Neural cell (in vitro differentiated cells): Measurements from ENCODE around the gene HIVEP2. TPM values are rescaled to one million over a fixed set of nuclear protein-coding genes. Genes with fewer than 3 reads are reported as not detected.

Source experiments
- H2AFZ ChIP-seq: fragments of 200-600, 300-800 bp; sonication (generic), shearing (Covaris generic); 2 replicates; pipeline ENCODE4 v1.6.0; 2014; ENCODE audit warnings: low read depth, mild to moderate bottlenecking, antibody characterized with exemption, low read length, moderate library complexity
- H3F3A ChIP-seq: fragments of 200-600 bp; shearing (Covaris generic); 2 replicates; pipeline ENCODE4 v1.6.1; 2016; ENCODE audit warnings: mild to moderate bottlenecking, moderate library complexity, mixed read lengths, antibody characterized with exemption, low read length; ENCODE audit not compliant: insufficient read depth, poor library complexity, severe bottlenecking
- H3K27ac ChIP-seq: fragments of 200-600, 300-800 bp; sonication (generic), shearing (Covaris generic); 2 replicates; pipeline ENCODE4 v1.5.1; 2014; ENCODE audit warnings: mild to moderate bottlenecking, low read length, moderate library complexity
- H3K27me3 ChIP-seq: fragments of 300-800, 200-600 bp; sonication (generic), shearing (Covaris generic); 2 replicates; pipeline ENCODE4 v1.6.0; 2014; ENCODE audit warnings: mild to moderate bottlenecking, low read depth, low read length, moderate library complexity; ENCODE audit not compliant: insufficient read depth
- H3K36me3 ChIP-seq: fragments of 300-800, 200-600 bp; sonication (generic), shearing (Covaris generic); 2 replicates; pipeline ENCODE4 v1.5.1; 2014; ENCODE audit warnings: mild to moderate bottlenecking, antibody characterized with exemption, low read length, moderate library complexity; ENCODE audit not compliant: insufficient read depth
- H3K4me2 ChIP-seq: fragments of 300-800, 200-600 bp; sonication (generic), shearing (Covaris generic); 2 replicates; pipeline ENCODE4 v1.6.0; 2014; ENCODE audit warnings: mild to moderate bottlenecking, low read length
- H3K4me3 ChIP-seq: fragments of 300-800, 200-600 bp; sonication (generic), shearing (Covaris generic); 2 replicates; pipeline ENCODE4 v1.5.1; 2014; ENCODE audit warnings: mild to moderate bottlenecking, low read length, moderate library complexity
- H3K79me2 ChIP-seq: fragments of 200-600 bp; shearing (Covaris generic); replicated peaks from 2 replicates; pipeline ENCODE4 v1.6.0; 2014; ENCODE audit warnings: mild to moderate bottlenecking, low read length, moderate library complexity; ENCODE audit not compliant: insufficient read depth
- H3K9ac ChIP-seq: fragments of 300-800, 200-600 bp; sonication (generic), shearing (Covaris generic); 2 replicates; pipeline ENCODE4 v1.6.1; 2016; ENCODE audit warnings: mild to moderate bottlenecking, low read length, mixed read lengths
- H3K9me2 ChIP-seq: fragments of 200-600 bp; shearing (Covaris generic); 2 replicates; pipeline ENCODE4 v1.6.1; 2016; ENCODE audit warnings: mild to moderate bottlenecking, low read length, mixed read lengths; ENCODE audit not compliant: insufficient read depth
- H3K9me3 ChIP-seq: fragments of 200-600, 300-800 bp; sonication (generic), shearing (Covaris generic); 2 replicates; pipeline ENCODE4 v1.6.1; 2016; ENCODE audit warnings: mild to moderate bottlenecking, mixed run types, low read length, moderate library complexity, mixed read lengths
- H4K20me1 ChIP-seq: fragments of 200-600 bp; shearing (Covaris generic); 2 replicates; pipeline ENCODE4 v1.6.1; 2016; ENCODE audit warnings: mild to moderate bottlenecking, mixed run types; ENCODE audit not compliant: insufficient read depth
- CTCF ChIP-seq: fragments of 450-650 bp; IDR thresholded peaks from 2 replicates; pipeline ENCODE4 v1.5.1; 2014; ENCODE audit warnings: antibody characterized with exemption, mild to moderate bottlenecking, moderate library complexity; ENCODE audit not compliant: poor library complexity, severe bottlenecking
- EP300 ChIP-seq: fragments of 450-650 bp; conservative IDR thresholded peaks from 2 replicates; pipeline ENCODE4 v1.6.1; 2014; ENCODE audit warnings: antibody characterized with exemption, mild to moderate bottlenecking, moderate library complexity; ENCODE audit not compliant: poor library complexity, severe bottlenecking
- EZH2 ChIP-seq: fragments of 200-600, 300-800 bp; shearing (Covaris generic), sonication (generic); IDR thresholded peaks from 2 replicates; pipeline ENCODE4 v1.6.1; 2014; ENCODE audit warnings: antibody characterized with exemption, low read length, borderline replicate concordance, mild to moderate bottlenecking; ENCODE audit not compliant: insufficient read depth, poor library complexity, severe bottlenecking
- MXI1 ChIP-seq: fragments of 450-650 bp; conservative IDR thresholded peaks from 2 replicates; pipeline ENCODE4 v1.6.1; 2014; ENCODE audit warnings: antibody characterized with exemption, mild to moderate bottlenecking; ENCODE audit not compliant: poor library complexity, severe bottlenecking
- POLR2AphosphoS5 ChIP-seq: IDR thresholded peaks from 2 replicates; pipeline ENCODE4 v1.6.1; 2012
- RAD21 ChIP-seq: fragments of 450-650 bp; conservative IDR thresholded peaks from 2 replicates; pipeline ENCODE4 v1.6.1; 2014; ENCODE audit warnings: antibody characterized with exemption, mild to moderate bottlenecking, moderate library complexity
- REST ChIP-seq: IDR thresholded peaks from 2 replicates; pipeline ENCODE4 v1.6.1; 2012; ENCODE audit warnings: borderline replicate concordance
- SMC3 ChIP-seq: fragments of 450-650 bp; conservative IDR thresholded peaks from 2 replicates; pipeline ENCODE4 v1.6.1; 2014; ENCODE audit warnings: antibody characterized with exemption, mild to moderate bottlenecking, moderate library complexity; ENCODE audit not compliant: poor library complexity
- TAF1 ChIP-seq: IDR thresholded peaks from 2 replicates; pipeline ENCODE4 v1.6.1; 2012; ENCODE audit warnings: low read depth
- polyA plus RNA-seq: library from polyadenylated mRNA; depleted of rRNA; stranded (reverse); fragments of >200 nt; gene quantifications from 2 replicates; pipeline ENCODE4 v1.2.3, GENCODE V29; 2014

The HIVEP2 gene
- polyA plus RNA-seq, 1 donor from 2014 or later: 6.0 TPM

DNA sequence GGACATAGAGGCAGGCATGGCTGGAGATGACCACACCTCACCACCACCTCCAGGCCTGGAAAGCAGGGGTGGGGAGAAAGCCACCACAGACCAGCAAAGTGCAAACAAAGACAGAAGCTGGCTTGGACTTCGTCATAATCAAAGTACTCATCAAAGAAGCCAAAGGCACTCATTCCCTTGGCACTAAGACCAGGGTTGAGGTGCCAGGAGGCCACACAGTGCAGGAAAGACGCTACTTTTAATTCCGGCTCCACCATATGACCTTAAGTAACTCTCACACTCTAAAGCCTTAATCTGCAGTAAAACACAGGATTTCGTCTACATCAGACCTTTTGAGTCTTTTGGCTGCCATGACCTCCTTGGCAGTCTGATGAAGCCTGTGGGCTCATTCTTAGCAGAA lies 123.1 kb downstream of the HIVEP2 start:
- Histone ChIP-seq H3K4me3 (no peak overlapping the region), H2AFZ (no peak overlapping the region), H3K27ac (no peak overlapping the region), H4K20me1 (no peaks in the 10 kb centered on the region), H3F3A (no peaks in the 10 kb centered on the region), H3K9ac (no peak overlapping the region), H3K79me2 (no peaks in the 10 kb centered on the region), H3K4me2 (no peak overlapping the region), H3K27me3 (no peaks in the 10 kb centered on the region), H3K9me3 (no peaks in the 10 kb centered on the region), H3K9me2 (no peaks in the 10 kb centered on the region), H3K36me3 (no peaks in the 10 kb centered on the region)
- TF ChIP-seq POLR2AphosphoS5 (no peak), EZH2 (no peak), EP300 (no peak), TAF1 (no peak), MXI1 (no peak), RAD21 (no peak), CTCF (no peak), REST (no peak), SMC3 (no peak)

GRCh38 chr6:142821164-142821716 lies 123.7 kb downstream of the HIVEP2 start:
- TF ChIP-seq POLR2AphosphoS5 (no peak), EZH2 (no peak), SMC3 (no peak), EP300 (no peak), RAD21 (no peak), CTCF (no peak)
- no peak overlapping the region for H3K4me3 ChIP-seq
- H3K27me3 ChIP-seq: no peaks in the 10 kb centered on the region
- no peak overlapping the region for H3K27ac ChIP-seq
- H4K20me1 ChIP-seq: no peaks in the 10 kb centered on the region
- no peaks in the 10 kb centered on the region for H3F3A ChIP-seq
- H3K9me3 ChIP-seq: no peaks in the 10 kb centered on the region
- H3K9me2 ChIP-seq: no peaks in the 10 kb centered on the region
- H3K9ac ChIP-seq: no peak overlapping the region
- no peak overlapping the region for H2AFZ ChIP-seq
- H3K4me2 ChIP-seq: no peak overlapping the region
- no peaks in the 10 kb centered on the region for H3K36me3 ChIP-seq
- H3K79me2 ChIP-seq: no peaks in the 10 kb centered on the region
